HG03521 (cell line): ENCODE measurements around the gene SRGAP3.

Experiments
- ATAC-seq: cut with Tn5 transposase; IDR thresholded peaks from one replicate; pipeline ENCODE4 v1.9.1; 2021; ENCODE audit warnings: mild to moderate bottlenecking, moderate library complexity; ENCODE audit not compliant: unreplicated experiment

The SRGAP3 gene

DNA sequence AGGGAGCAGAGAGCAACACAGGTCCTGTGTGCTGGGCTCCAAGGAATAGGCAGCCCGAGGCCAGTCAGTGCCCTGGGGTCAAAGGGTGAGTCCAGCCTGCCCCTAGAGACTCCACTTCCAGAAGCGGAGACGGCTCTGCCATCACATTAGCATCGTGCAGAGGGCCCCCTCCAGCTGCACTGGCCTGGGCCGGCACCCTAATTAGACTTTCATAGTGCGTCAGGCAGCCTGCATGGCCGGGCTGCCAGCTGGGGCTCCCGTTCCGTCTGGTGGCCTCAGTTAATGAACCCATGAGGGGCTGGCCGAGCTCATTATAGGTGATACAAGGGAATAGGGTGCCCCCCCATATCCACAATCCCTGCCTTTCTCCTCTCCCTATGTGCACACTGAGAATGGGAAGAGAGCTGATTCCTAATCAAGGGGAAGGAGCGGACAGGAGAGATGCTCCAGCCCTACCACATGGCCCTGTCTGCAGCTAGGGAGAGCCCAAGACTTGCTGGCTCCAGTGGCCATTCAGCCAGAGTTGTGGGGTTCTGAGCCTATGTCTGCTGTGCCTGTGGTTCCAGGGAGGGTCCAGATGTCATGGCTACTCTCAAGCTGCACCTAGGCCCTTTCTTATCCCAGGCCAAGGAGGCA is 128.0 kb downstream of the SRGAP3 start:
- ATAC-seq: no peak

DNA sequence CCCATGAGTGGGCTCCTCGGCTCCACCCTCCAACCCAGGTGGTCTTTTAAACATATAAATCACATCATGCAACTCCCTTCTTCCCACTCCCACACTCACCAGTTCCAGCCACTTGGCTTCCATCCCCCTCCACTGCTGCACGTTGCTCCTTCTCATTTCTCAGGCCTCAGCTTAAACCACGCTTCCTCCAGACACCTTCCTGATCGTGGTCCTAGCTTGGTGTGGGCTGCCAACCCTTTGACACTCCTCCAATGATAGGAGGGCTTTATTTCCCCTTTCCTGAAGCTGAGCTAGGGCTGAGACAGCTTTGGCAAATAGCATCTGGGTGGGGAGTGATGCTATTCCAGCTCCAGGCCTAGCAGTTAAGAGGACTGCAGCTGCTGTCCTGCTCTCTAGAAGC is 130.1 kb downstream of the SRGAP3 start:
- ATAC-seq: no peak

DNA sequence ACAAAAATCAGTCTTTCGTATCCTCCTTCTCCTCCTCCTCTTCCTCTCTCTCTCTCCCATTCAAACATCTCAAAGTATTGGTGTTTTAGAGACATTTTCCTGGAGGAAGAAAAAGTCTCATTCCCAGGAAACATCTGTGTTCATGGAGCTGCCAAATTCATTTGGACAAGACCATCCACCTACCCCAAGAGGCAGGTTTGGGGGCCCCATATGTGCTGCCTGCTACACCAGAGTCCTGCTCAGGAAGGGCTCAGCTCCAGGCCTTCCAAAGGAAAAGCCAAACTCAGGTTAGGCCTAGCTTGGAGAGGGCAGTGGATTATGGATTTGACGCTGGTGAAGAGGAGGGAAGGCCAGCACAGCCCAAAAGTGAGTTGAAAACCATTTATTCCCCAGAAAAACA is 131.2 kb downstream of the SRGAP3 start:
- ATAC-seq: no peak

DNA sequence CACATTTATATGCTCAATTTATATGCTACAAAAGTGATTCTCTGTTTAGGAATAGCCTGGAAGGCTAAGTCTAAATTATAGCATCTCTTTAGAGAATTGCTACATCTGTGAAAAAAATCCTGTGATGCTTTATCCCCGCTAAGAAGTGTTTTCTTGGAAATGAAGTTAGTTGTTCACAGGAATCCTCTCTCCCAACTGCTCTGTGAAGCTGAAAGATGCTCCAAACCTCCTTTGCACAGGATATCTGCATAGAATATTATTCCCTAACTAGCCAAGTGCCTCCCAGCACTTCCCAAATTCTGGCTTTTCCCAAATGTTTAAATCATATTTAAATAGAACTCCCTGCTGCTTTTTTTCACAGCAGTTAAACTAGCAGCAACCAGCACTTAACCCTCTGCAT is 132.2 kb downstream of the SRGAP3 start:
- no peak for ATAC-seq

- ATAC-seq: no peak
These were observed 133.1 kb downstream of the SRGAP3 start for GRCh38 chr3:9116336-9116735.

- ATAC-seq: no peak
These were observed 134.1 kb downstream of the SRGAP3 start for GRCh38 chr3:9115336-9115735.

DNA sequence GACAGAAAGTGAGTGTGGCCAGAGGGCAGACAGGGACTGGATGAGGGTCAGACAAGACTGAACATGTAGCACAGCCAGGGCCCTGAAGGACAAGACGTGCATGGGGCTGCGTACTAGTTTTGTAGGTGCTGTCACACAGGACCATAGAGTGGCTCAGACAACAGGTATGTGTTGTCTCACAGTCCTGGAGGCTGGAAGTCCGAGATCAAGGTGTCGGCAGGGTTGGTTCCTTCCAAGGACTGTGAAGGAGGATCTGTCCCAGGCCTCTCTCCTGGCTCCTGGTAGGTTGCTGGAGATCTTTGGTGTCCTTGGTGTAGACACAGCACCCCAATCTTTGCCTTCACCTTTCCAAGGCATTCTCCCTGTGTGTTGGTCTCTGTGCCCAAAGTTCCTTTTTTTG is 136.4 kb downstream of the SRGAP3 start:
- no peak for ATAC-seq

GRCh38 chr3:9111866-9112265 is 137.6 kb downstream of the SRGAP3 start:
- no peak for ATAC-seq

- ATAC-seq: no peak
These were observed 138.0 kb downstream of the SRGAP3 start for GRCh38 chr3:9111417-9111816.

DNA sequence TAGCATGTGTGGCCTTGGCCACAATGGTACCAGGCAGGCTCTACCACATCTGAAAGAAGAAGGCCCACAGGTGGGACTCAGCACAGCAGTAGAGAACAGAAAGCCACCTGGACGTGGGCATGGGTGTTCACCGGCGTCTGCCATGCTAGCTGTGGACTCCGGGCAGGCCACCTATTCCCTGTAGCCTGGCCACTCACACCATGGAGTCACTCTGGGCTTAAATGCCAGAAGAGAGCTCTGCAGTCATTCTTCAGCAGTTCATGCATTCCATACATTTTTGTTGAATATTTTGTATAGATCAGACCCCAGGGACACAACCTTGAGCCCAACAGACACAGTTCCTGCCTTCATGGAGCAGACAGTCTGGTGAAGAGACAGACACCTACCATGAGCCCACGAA is 138.6 kb downstream of the SRGAP3 start:
- ATAC-seq: no peak

- ATAC-seq: no peak
These were observed 139.1 kb downstream of the SRGAP3 start for GRCh38 chr3:9110316-9110715.

DNA sequence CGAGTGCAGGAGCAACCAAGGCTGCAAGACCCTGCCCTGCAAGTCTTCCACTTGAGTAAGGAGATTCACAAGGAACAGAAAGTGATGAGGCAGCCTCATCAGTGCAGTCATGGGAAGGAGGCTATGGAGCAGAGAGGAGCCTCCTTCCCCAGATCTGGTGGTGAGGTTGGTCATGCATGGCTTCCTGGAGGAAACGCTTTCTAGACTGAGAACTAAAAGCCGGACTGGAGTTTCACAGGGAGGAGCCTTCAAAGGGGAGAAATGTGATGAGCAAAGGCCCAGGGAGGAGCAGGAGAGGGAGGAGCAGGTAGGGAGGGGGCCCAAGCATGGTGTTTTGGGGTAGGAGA is 139.9 kb downstream of the SRGAP3 start:
- ATAC-seq: no peak

GRCh38 chr3:9108876-9109567 is 140.4 kb downstream of the SRGAP3 start:
- no peak for ATAC-seq

DNA sequence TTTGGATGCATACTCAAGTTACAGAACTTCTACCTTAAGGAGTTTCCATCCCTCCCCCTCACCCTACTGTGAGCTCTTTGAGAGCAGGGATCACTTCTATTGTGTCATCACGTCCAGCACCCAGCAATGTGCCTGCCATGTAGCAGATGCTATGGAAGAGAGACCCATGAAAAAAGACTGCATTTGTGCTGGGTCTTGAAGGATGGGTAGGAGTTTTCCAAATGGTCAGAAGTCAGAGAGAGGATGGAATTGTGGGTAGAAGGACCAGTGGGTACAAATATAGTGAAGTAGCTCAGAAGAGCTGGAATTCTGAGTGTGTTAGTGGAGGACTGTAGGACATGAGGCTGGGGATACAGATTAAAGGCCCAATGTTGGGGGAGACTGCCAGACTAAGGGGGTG is 141.7 kb downstream of the SRGAP3 start:
- no peak for ATAC-seq

DNA sequence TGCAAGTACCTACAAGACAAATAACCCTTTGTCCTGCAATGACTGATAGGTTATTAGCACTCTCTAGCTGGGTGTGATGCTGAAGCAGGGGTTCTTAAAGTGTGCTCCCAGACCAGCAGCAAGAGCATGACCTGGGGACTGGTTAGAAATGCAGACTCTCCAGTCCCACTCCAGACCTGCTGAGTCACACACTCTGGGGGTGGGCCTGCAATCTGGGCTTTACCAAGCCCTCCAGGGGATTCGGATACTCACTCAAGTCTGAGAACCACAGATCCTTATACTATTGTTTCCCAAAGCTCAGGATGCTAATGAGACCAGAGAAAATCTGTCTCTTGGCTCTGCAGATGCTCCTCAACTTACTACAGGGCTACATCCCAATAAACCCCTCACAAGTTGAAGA is 144.0 kb downstream of the SRGAP3 start:
- no peak for ATAC-seq

- no peak for ATAC-seq
These were observed 145.3 kb downstream of the SRGAP3 start for GRCh38 chr3:9104121-9104520.

DNA sequence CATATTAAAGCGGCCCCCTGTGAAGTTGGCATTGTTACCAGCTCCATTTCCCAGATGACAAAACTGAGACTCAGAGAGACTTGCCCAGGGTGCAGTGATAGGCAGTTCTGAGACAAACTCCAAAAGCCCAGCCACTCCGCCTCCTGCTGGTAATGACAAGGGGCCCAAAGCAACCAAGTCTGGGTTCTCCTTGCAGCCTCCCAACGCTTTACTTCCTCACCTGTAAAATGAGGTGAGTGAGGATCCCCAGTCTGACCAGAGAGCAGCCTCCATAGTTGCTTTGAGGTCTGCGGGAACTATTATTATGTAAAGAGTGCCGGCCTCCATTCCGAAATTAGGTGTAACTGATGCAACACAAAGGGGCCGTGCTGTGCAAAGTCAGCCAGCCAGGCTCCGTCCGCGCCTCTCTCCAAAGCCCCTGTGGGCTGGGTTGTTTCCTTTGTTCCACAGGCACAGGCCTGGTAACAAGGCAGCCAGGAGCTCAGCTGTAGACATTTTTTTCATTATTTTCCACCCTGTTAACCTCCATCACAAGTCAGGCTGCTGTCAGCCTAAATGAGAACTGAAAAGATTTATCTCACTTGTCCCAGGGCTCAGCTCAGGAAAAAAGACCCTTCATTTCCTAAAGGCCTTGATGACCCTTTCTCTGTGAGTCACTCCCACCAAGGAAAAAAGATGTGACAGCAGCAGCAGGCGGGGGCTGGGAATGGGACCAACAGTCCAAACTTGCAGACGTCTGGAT is 147.0 kb downstream of the SRGAP3 start:
- no peak for ATAC-seq

- ATAC-seq: no peak
These were observed 148.2 kb downstream of the SRGAP3 start for GRCh38 chr3:9101286-9101685.

DNA sequence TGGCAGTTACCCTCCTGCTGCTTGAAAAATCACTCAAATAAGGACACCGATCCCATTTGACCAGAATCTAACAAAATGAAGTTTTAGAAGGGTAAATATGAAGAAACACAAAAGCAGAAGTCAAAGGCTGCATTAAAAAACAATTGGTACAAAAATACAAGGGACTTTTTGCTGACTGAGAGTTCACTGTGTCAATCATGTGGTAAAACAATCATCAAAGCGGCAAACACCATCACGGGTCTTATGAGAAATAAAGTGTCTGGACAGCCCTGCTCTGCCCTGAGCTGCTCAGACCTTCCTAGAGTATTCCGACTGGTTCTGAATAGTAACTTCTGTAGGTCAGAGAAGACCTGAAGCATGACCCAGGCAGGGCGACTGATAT is 148.9 kb downstream of the SRGAP3 start:
- ATAC-seq: no peak

DNA sequence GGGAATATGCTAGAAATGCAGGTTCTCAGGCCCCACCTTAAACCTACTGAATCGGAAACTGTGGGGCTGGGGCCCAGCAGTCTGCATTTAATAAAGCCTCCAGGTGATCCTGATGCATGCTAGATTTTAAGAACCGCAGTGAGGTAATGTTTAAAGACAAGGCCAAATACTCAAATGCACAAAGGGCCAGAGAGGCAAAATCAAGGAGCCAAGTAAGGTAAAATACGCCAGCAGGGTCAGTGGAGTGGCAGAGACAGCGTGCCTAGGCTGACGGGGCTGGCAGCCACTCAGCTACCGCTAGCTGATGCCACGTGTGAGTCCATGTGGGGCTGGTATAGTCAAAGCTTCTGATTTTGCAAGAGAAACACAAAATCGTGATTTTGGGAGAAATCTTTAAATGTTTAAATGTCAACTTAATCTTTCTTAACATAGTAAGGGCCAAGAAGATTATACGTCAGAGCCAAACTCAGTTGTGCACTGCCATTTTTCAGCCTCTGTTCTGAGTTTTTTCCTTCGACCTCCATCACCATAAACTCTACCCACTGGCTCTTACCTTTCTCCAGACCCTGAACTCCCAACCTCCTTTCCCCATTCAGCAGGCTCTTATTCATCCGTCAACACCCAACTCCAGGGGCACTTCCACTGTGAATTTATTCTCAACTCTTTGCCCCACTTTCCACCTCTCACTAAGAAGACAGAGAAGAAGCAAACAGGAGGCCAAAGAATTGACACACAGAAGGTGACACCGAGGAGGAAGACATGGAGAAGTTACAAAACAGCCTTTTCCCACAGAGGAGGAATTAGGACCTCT is 149.5 kb downstream of the SRGAP3 start:
- no peak for ATAC-seq
